Measurements from ENCODE around the gene NETO1. TPM values are rescaled to one million over a fixed set of nuclear protein-coding genes. Genes with fewer than 3 reads are reported as not detected.

NETO1 gene
- total RNA-seq, 1 donor from 2014 or later: not detected

DNA sequence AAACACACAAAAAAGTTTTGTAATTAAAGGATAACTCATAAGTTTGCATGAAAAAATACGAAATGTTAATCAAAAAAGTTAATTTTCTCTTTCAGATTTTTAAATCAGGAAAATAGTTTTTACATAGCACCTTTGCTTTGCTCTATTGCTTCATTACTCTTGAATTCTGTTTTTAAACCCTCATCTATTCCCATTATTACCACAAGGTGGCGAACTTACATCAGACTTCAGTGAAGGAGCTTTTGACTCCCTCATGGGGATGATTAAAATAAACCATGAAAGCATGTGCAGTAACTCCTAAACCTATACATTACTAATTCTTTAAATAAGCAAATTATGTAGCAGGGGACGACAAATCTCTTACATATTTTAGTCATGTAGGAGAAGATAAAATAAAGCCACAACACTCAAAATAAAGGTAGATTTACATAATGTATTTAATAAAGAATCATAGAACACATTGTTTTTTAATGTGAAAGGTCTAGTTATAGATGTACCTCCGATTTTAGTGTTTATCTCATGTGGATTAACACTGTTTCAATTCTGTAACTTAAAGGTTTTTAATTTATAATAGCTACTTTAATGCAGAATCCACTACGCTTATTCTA is 105.2 kb downstream of the NETO1 start:
- no peaks in the 10 kb centered on the region for H3K9me3 Mint-ChIP-seq
- intact Hi-C loops (cut with micrococcal nuclease): loop anchor here (2.0 to 5.0 kb wide), 2 partner anchors 1080 to 1355 kb away; no protein-coding TSS in a partner anchor
- H3K4me3 Mint-ChIP-seq (ENCODE audit: low read depth): no peak overlapping the region

DNA sequence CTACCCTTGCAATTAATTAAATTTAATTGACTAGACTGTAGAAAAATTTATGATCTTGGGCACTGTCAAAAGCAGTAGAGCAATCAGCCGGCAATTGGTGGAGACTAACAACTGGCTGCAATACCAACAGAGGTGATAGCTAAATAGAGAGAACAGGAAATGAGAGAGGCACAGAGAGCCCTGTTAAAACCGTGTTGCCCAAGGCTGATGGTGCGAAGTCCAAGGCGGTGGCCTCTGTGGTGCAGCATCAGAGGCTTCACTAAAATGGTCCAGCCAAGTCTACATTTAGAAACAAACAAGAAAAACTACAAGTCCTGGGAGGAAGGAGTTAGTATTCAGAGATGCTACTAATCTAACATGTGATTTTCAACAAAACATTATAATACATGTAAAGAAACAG is 115.6 kb downstream of the NETO1 start:
- H3K4me3 Mint-ChIP-seq (ENCODE audit: low read depth): no peak overlapping the region

More for the DNA sequence above, 105.2 kb downstream of the NETO1 start:
- Mint-ChIP-seq H3K27ac (no peak overlapping the region), H3K27me3 (ENCODE audit: low read depth) (no peaks in the 10 kb centered on the region), H3K4me1 (ENCODE audit: low read depth) (no peaks in the 10 kb centered on the region), H3K36me3 (ENCODE audit: low read depth) (no peaks in the 10 kb centered on the region)
- no peak for DNase-seq (ENCODE audit: low spot score)

DNA sequence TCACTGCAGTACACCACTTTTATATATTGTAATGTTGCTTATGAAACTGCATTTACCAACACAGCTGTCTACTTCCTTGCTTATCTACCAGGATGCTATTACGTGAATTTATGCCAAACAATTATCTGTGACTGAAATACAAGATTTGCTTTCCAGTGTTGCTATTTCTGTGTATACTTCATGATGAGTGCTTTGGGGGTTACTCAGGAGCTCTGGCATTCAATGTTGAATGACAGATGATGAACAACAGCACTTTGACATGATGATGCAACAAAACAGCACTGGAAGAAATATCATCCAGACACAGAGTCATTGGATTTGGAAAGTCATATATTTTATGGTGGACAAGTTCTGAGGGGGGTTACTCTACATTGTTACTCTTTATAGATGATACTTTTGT is 125.8 kb downstream of the NETO1 start:
- Mint-ChIP-seq H3K4me1 (ENCODE audit: low read depth) (no peaks in the 10 kb centered on the region), H3K36me3 (ENCODE audit: low read depth) (no peaks in the 10 kb centered on the region), H3K27ac (no peak overlapping the region), H3K4me3 (ENCODE audit: low read depth) (no peak overlapping the region), H3K9me3 (no peaks in the 10 kb centered on the region), H3K27me3 (ENCODE audit: low read depth) (no peaks in the 10 kb centered on the region)
- intact Hi-C loops (cut with micrococcal nuclease): no loop called here
- no peak for DNase-seq (ENCODE audit: low spot score)

More for the DNA sequence above, 115.6 kb downstream of the NETO1 start:
- Mint-ChIP-seq H3K4me1 (ENCODE audit: low read depth) (no peaks in the 10 kb centered on the region), H3K9me3 (no peaks in the 10 kb centered on the region), H3K27ac (no peak overlapping the region), H3K27me3 (ENCODE audit: low read depth) (no peaks in the 10 kb centered on the region), H3K36me3 (ENCODE audit: low read depth) (no peaks in the 10 kb centered on the region)
- intact Hi-C loops (cut with micrococcal nuclease): no loop called here
- DNase-seq (ENCODE audit: low spot score): no peak

DNA sequence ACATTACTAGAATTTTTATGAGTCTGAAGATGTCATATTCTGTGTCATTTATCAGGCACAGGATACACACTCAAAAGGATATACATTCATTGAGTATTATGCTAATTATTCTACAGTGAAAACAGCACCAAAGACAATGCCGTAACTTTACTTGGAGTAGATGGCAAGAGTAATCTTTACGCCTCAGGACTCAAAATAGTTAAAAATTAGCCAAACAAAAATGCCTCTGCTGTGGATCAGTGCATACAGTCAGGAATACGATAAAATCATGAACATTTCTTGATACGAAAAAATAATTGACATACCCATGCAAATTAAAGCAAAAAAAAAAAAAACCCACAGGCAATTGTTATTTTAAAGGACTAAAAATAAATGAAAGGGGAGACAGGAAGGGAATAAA is 129.7 kb downstream of the NETO1 start:
- Mint-ChIP-seq H3K27me3 (ENCODE audit: low read depth) (no peaks in the 10 kb centered on the region), H3K36me3 (ENCODE audit: low read depth) (no peaks in the 10 kb centered on the region), H3K9me3 (no peaks in the 10 kb centered on the region), H3K4me1 (ENCODE audit: low read depth) (no peaks in the 10 kb centered on the region), H3K4me3 (ENCODE audit: low read depth) (no peak overlapping the region), H3K27ac (no peak overlapping the region)
- no peak for DNase-seq (ENCODE audit: low spot score)
- intact Hi-C loops (cut with micrococcal nuclease): no loop called here

DNA sequence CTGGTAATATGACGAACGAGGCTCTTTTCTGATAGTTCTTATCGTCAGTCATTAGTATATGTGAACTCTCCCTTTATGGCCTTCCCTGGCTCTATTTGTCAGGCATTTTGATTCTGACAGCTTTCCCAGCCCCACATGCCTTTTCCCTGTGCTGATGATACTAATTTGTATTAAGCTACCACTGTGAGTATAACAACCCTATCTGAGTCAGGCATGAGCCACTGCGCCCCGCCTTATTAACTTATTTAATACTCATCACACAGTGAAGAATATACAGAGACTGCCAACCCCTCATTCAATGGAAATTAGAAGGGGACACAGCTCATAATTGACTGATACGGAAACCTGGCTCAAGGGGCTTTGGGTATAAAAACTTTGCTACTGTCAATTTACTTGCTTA is 140.0 kb downstream of the NETO1 start:
- no peaks in the 10 kb centered on the region for H3K4me1 Mint-ChIP-seq (ENCODE audit: low read depth)

DNA sequence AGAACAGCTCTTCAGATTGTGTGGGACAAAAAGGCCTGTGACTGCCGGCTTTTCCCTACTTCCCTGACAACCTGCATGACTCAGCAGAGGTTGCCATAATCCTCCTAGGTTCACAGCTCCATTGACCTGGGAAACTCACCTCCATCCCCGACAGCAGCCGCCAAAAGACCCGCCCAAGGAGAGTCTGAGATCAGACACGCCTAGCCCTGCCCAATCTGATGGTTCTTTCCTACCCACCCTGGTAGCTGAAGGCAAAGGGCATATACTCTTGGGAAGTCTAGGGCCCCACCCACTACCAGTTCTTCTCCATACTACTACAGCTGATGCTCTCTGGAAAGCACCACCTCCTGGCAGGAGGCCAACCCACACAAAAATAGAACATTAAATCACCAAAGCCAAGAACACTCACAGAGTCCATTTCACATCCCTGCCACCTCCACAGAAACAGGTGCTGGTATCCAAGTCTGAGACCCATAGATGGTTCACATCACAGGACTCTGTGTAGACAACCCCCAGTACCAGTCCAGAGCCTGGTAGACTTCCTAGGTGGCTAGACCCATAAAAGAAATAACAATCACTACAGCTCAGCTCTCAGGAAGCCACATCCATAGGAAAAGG is 140.6 kb downstream of the NETO1 start:
- Mint-ChIP-seq H3K9me3 (peaks cover 5% of the 10 kb centered on the region), H3K4me1 (ENCODE audit: low read depth) (no peaks in the 10 kb centered on the region), H3K27me3 (ENCODE audit: low read depth) (no peaks in the 10 kb centered on the region), H3K27ac (no peak overlapping the region), H3K36me3 (ENCODE audit: low read depth) (no peaks in the 10 kb centered on the region), H3K4me3 (ENCODE audit: low read depth) (no peak overlapping the region)
- no peak for DNase-seq (ENCODE audit: low spot score)
- intact Hi-C loops (cut with micrococcal nuclease): no loop called here

More for the DNA sequence above, 140.0 kb downstream of the NETO1 start:
- Mint-ChIP-seq H3K27me3 (ENCODE audit: low read depth) (no peaks in the 10 kb centered on the region), H3K36me3 (ENCODE audit: low read depth) (no peaks in the 10 kb centered on the region), H3K4me3 (ENCODE audit: low read depth) (no peak overlapping the region), H3K9me3 (peaks cover 5% of the 10 kb centered on the region), H3K27ac (no peak overlapping the region)
- no peak for DNase-seq (ENCODE audit: low spot score)
- intact Hi-C loops (cut with micrococcal nuclease): no loop called here

DNA sequence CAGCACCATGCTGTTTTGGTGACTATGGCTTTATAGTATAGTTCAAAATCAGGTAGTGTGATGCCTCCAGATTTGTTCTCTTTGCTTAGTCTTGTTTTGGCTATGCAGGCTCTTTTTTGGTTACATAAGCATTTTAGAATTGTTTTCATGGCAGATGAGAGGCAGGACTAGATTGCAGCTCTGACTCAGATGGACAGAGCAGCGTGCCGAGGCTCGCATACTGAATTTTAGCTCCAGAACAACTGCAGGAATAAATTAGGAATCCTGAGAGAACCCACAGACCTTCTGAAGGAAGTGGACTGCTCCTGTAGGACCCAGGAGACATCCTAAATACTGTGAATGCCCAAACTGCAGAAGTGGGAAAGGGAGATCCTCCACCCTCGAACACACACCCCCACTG is 141.6 kb downstream of the NETO1 start:
- intact Hi-C loops (cut with micrococcal nuclease): no loop called here
- Mint-ChIP-seq H3K4me1 (ENCODE audit: low read depth) (no peaks in the 10 kb centered on the region), H3K27ac (no peak overlapping the region)

DNA sequence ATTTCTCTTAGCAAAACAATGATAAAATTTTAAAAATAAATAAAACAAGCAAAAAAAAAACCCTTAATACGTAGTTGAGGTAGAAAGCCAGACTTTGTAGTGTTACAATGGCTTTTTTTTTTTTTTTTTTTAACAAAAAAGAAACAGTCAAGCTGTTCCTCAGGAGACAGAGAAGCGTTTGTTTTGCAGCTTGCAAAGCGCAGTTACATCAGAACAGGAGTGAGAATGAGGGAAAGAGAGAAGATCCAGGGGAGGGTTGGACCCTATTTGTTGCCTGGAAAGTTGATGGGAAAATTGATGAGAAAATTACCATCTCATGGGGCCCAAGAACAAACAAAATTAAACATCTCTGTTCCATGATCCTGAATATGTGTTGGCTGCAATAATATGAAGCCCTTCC is 146.5 kb downstream of the NETO1 start:
- intact Hi-C loops (cut with micrococcal nuclease): no loop called here
- H3K9me3 Mint-ChIP-seq: peaks cover 5% of the 10 kb centered on the region
- H3K27ac Mint-ChIP-seq: no peak overlapping the region
- no peak for DNase-seq (ENCODE audit: low spot score)
- no peaks in the 10 kb centered on the region for H3K27me3 Mint-ChIP-seq (ENCODE audit: low read depth)
- no peaks in the 10 kb centered on the region for H3K4me1 Mint-ChIP-seq (ENCODE audit: low read depth)
- no peaks in the 10 kb centered on the region for H3K36me3 Mint-ChIP-seq (ENCODE audit: low read depth)
- no peak overlapping the region for H3K4me3 Mint-ChIP-seq (ENCODE audit: low read depth)

More for the DNA sequence above, 141.6 kb downstream of the NETO1 start:
- Mint-ChIP-seq H3K9me3 (peaks cover 5% of the 10 kb centered on the region), H3K36me3 (ENCODE audit: low read depth) (no peaks in the 10 kb centered on the region), H3K4me3 (ENCODE audit: low read depth) (no peak overlapping the region), H3K27me3 (ENCODE audit: low read depth) (no peaks in the 10 kb centered on the region)
- no peak for DNase-seq (ENCODE audit: low spot score)

DNA sequence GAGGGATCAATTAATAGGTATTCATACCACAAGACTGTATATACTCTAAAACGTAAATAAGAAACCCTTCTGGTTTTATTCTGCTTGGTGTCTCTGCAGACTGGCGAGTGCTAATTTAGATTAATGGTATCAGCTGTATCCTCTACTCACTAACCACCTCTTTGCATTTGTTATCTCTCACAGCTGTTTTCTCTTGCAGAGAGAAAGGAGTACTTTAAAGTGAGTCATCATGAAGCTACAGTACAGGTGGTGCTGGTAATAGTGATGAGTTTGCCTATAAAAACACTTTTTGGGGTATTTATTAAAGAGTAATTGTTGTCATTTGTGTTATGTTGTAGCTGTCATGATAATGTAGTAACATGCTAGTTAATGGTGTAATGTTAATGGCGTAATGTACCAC is 147.7 kb downstream of the NETO1 start:
- no peaks in the 10 kb centered on the region for H3K36me3 Mint-ChIP-seq (ENCODE audit: low read depth)
- H3K27me3 Mint-ChIP-seq (ENCODE audit: low read depth): no peaks in the 10 kb centered on the region
- H3K27ac Mint-ChIP-seq: no peak overlapping the region
- H3K9me3 Mint-ChIP-seq: peaks cover 2% of the 10 kb centered on the region
- intact Hi-C loops (cut with micrococcal nuclease): no loop called here
- no peak for DNase-seq (ENCODE audit: low spot score)
- no peaks in the 10 kb centered on the region for H3K4me1 Mint-ChIP-seq (ENCODE audit: low read depth)
- no peak overlapping the region for H3K4me3 Mint-ChIP-seq (ENCODE audit: low read depth)

DNA sequence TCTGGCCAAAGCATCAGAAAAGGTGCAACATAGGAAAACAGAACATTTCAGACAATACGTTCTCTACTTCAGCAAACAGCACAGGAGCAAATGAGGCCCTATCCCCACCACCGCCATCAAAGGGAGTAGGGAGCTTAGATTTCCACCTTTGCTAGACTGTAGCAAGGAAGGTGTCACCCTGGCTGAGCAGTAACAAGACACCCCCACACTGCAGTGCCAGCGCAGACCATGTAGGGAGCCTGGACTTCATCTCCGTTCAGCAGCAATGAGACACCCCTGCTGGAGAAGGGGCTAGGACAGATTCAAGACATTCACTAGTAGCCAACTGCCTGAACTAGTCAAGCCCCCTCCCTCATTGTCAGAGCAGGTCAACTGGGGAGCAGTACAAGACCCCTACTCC is 163.6 kb downstream of the NETO1 start:
- no peak overlapping the region for H3K4me3 Mint-ChIP-seq (ENCODE audit: low read depth)
- H3K9me3 Mint-ChIP-seq: no peaks in the 10 kb centered on the region
- no peak overlapping the region for H3K27ac Mint-ChIP-seq
- no peaks in the 10 kb centered on the region for H3K27me3 Mint-ChIP-seq (ENCODE audit: low read depth)
- no peaks in the 10 kb centered on the region for H3K4me1 Mint-ChIP-seq (ENCODE audit: low read depth)
- intact Hi-C loops (cut with micrococcal nuclease): no loop called here
- no peaks in the 10 kb centered on the region for H3K36me3 Mint-ChIP-seq (ENCODE audit: low read depth)
- DNase-seq (ENCODE audit: low spot score): no peak

DNA sequence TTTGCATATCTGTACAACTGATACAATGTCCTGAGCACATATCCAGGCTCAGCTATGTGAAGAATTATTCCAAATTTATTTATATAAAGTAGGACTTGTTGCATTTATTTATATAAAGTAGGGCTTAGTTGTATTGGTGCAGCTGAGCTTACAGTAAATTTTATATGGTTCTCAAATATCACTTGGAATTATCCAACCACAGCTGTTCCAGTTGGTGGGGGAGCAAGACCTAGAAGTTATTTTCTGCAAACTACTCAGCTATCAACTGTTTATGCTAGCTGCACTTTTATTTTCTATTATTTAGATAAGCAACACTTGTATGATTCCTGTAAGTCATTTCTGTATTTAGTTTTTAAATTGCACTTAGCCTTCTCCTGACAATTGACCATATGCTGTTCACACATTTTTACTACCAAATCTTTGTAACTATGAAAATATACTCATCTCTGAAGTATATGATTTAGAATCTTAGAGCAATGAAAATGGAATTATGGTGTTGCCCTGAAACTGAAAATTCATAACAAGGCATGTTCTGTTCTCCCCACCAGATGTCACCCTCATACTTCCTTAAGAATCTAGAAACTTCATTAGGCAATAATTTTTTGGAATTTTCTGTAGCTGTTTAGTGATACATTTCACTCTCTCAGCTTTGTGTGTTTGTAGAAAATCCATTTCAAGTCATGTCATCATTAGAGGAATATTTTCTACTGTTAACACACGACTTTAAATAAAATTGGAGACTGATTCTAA is 166.7 kb downstream of the NETO1 start:
- Mint-ChIP-seq H3K9me3 (no peaks in the 10 kb centered on the region), H3K27me3 (ENCODE audit: low read depth) (no peaks in the 10 kb centered on the region), H3K4me3 (ENCODE audit: low read depth) (no peak overlapping the region), H3K36me3 (ENCODE audit: low read depth) (no peaks in the 10 kb centered on the region), H3K4me1 (ENCODE audit: low read depth) (peaks cover 2% of the 10 kb centered on the region), H3K27ac (no peak overlapping the region)
- no peak for DNase-seq (ENCODE audit: low spot score)
- intact Hi-C loops (cut with micrococcal nuclease): no loop called here

DNA sequence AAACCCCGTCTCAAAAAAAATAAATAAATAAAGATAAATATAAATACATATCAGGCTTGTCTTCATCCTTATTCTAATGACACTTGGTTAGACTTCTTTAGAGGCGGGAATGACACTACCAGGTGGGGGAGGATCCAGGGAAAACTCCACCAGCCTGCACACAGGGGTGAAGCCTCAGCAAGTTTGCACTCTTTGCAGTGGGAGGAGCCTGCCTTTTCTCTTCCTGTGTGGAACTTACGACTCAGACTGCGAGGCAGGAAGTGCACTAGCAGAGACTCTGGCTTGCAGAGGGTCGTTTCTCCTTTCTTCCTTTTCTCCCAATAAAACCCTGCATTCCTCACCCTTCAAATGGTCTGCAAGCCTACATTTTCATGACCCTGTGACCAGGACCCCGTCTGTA is 170.1 kb downstream of the NETO1 start:
- H3K4me1 Mint-ChIP-seq (ENCODE audit: low read depth): peaks cover 2% of the 10 kb centered on the region
- H3K27me3 Mint-ChIP-seq (ENCODE audit: low read depth): no peaks in the 10 kb centered on the region
- no peak for DNase-seq (ENCODE audit: low spot score)
- no peak overlapping the region for H3K27ac Mint-ChIP-seq
- no peaks in the 10 kb centered on the region for H3K36me3 Mint-ChIP-seq (ENCODE audit: low read depth)
- H3K4me3 Mint-ChIP-seq (ENCODE audit: low read depth): no peak overlapping the region
- intact Hi-C loops (cut with micrococcal nuclease): no loop called here
- H3K9me3 Mint-ChIP-seq: no peaks in the 10 kb centered on the region

DNA sequence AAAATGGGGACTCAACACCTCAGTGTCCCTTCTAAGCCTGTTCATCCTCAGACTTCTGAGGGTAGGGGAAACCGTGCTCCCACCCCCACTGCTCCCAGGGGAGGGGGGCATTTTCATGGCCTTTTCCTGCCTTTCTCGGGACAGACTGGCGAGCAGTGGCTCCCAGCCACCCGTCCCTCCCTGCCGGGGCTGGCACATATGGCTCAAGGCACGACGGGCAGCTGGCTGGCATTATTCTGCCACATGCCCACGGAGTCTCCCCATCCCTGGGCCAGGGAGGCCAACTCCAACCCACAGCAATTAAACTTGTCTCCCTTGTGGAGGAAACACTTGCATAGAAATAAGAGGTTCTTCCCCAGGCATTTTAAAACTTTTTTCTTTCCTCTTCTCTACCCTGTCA is 175.2 kb downstream of the NETO1 start:
- DNase-seq (ENCODE audit: low spot score): no peak
- Mint-ChIP-seq H3K27me3 (ENCODE audit: low read depth) (no peaks in the 10 kb centered on the region), H3K4me3 (ENCODE audit: low read depth) (no peak overlapping the region), H3K4me1 (ENCODE audit: low read depth) (no peaks in the 10 kb centered on the region), H3K36me3 (ENCODE audit: low read depth) (no peaks in the 10 kb centered on the region), H3K27ac (no peak overlapping the region), H3K9me3 (no peaks in the 10 kb centered on the region)
- intact Hi-C loops (cut with micrococcal nuclease): no loop called here

Data from activated T-helper 2 cell treated with anti-CD3 and anti-CD28 coated beads, Interferon-gamma antibody, Interleukin-2, Interleukin-4, amounts not matched to agents 10 μg/mL and 5 μg/mL and 100 μg/mL, durations not matched to agents 14 hours and 24 hours and 36 hours (primary cell).